ENCODE measurements around the gene HS3ST3B1.

HS3ST3B1 gene

GRCh38 chr17:14306596-14306995, 5.7 kb downstream of the HS3ST3B1 start:
- TF ChIP-seq NFIC (IDR thresholded peaks at IDR 0.05) (no peak), YY1 (IDR thresholded peaks at IDR 0.05; ENCODE audit: low read depth) (no peak), USF1 (IDR thresholded peaks at IDR 0.05) (no peak), TAF1 (IDR thresholded peaks at IDR 0.05; ENCODE audit: low read depth) (no peak)

DNA sequence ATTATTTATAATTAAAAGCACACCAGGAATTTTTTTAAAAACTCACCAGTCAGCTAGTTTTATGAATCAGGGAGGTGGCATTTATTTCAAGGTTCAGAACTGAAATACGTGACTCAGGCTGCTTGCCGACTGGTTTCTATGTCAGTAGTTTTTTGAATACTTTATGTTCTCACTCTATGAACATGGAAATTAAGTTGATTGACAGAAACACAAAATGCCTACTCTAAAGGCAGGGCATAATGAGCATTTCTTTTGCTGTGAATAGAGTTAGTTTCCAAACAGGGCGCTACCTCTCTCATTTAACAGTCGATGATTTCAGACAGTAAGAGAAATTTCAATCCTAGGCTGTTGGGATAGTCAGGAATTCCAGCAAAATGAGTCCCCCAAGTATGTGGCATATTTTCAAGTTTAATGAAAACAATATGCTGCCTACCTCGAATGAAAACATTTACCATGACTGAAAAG, 6.7 kb downstream of the HS3ST3B1 start:
- TF ChIP-seq FOXM1 (IDR thresholded peaks at IDR 0.05; ENCODE audit: borderline replicate concordance, low read depth) (no peak), RAD21 (IDR thresholded peaks at IDR 0.05; ENCODE audit: low read depth) (no peak), TCF12 (IDR thresholded peaks at IDR 0.05; ENCODE audit: low read depth) (no peak), YY1 (IDR thresholded peaks at IDR 0.05; ENCODE audit: low read depth) (no peak), EGR1 (IDR thresholded peaks at IDR 0.05) (no peak), NFIC (IDR thresholded peaks at IDR 0.05) (no peak), ZBTB7A (IDR thresholded peaks at IDR 0.05; ENCODE audit: low read depth) (no peak)
- TF ChIP-seq, protein P1, sequence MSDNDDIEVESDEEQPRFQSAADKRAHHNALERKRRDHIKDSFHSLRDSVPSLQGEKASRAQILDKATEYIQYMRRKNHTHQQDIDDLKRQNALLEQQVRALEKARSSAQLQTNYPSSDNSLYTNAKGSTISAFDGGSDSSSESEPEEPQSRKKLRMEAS (IDR thresholded peaks at IDR 0.05): no peak

- no peak for TF ChIP-seq YY1 (IDR thresholded peaks at IDR 0.05; ENCODE audit: low read depth)
- no peak for TF ChIP-seq TEAD4 (IDR thresholded peaks at IDR 0.05)
- TF ChIP-seq EGR1 (IDR thresholded peaks at IDR 0.05): no peak
- TF ChIP-seq ZBTB7A (IDR thresholded peaks at IDR 0.05; ENCODE audit: low read depth): no peak
- TF ChIP-seq TAF1 (IDR thresholded peaks at IDR 0.05; ENCODE audit: low read depth): no peak
- TF ChIP-seq TCF12 (IDR thresholded peaks at IDR 0.05; ENCODE audit: low read depth): no peak
- TF ChIP-seq USF1 (IDR thresholded peaks at IDR 0.05): no peak
- TF ChIP-seq CEBPB (IDR thresholded peaks at IDR 0.05): no peak
- no peak for TF ChIP-seq RAD21 (IDR thresholded peaks at IDR 0.05; ENCODE audit: low read depth)
- TF ChIP-seq REST (IDR thresholded peaks at IDR 0.05; ENCODE audit: low read depth): no peak
- TF ChIP-seq NFIC (IDR thresholded peaks at IDR 0.05): no peak
- TF ChIP-seq, protein P1 (IDR thresholded peaks at IDR 0.05): no peak
- TF ChIP-seq EP300 (IDR thresholded peaks at IDR 0.05; ENCODE audit: borderline replicate concordance): no peak
- no peak for TF ChIP-seq CREB1 (IDR thresholded peaks at IDR 0.05; ENCODE audit: low read depth)
Observed at GRCh38 chr17:14308636-14308964, 7.7 kb downstream of the HS3ST3B1 start.

DNA sequence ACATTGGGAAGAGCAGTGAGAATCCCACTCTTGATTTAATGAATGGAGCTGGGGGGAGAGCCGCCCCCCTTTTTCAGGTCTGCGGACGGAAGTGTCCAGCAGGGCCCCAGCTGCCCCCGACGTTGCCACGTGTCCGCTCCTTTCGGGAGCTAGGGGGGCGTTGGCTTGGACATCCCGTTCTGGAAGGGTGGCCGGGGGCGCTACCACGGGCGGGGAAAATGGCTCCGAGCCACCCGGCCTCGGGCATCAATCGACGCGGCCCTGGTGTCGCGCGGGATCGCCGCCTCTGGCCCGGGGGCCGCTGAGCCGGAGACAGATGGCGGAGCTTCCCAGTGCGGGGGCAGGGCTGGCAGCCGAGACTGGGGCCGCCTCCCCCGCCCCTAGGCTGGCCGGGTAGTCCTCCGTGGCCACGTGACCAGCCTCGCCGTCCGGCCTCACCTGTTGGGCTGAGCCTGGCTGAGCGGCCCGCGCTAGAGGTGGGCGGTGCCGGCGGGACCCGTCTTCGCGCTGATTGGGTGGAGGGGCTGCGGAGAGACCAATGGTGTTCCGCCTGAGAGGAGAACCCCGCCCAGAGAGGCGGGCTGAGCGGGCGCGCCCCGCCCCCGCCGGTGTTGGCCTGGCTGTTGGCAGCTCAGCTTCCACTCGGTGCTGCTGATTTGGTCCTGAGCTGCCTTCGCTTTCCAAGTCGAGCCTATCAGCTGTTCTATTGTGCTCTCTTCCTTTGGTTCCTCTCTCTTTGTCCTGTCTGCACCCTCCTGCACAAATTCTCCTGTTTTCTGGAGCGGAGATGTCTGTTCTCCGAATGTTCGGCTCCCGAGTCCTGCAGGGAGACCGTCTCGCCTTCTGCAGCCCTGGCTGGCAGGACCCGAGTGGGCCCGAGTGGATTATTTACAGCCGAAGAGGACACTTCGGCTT, 8.3 kb downstream of the HS3ST3B1 start:
- TF ChIP-seq NFIC (IDR thresholded peaks at IDR 0.05) (no peak), EP300 (IDR thresholded peaks at IDR 0.05; ENCODE audit: borderline replicate concordance) (no peak), USF1 (IDR thresholded peaks at IDR 0.05) (peak; percentile 91)
- TF ChIP-seq, protein P1 (IDR thresholded peaks at IDR 0.05): peak; percentile 87

- TF ChIP-seq EGR1 (IDR thresholded peaks at IDR 0.05) (no peak), CREB1 (IDR thresholded peaks at IDR 0.05; ENCODE audit: low read depth) (no peak), TEAD4 (IDR thresholded peaks at IDR 0.05) (no peak), TCF12 (IDR thresholded peaks at IDR 0.05; ENCODE audit: low read depth) (no peak), RAD21 (IDR thresholded peaks at IDR 0.05; ENCODE audit: low read depth) (no peak), CEBPB (IDR thresholded peaks at IDR 0.05) (no peak)
Observed at GRCh38 chr17:14310101-14310500, 9.2 kb downstream of the HS3ST3B1 start.

GRCh38 chr17:14310605-14311004, 9.7 kb downstream of the HS3ST3B1 start:
- no peak for TF ChIP-seq TEAD4 (IDR thresholded peaks at IDR 0.05)
- TF ChIP-seq FOXM1 (IDR thresholded peaks at IDR 0.05; ENCODE audit: borderline replicate concordance, low read depth): no peak
- TF ChIP-seq TAF1 (IDR thresholded peaks at IDR 0.05; ENCODE audit: low read depth): no peak
- no peak for TF ChIP-seq CREB1 (IDR thresholded peaks at IDR 0.05; ENCODE audit: low read depth)
- no peak for TF ChIP-seq NFIC (IDR thresholded peaks at IDR 0.05)
- TF ChIP-seq TCF12 (IDR thresholded peaks at IDR 0.05; ENCODE audit: low read depth): no peak
- TF ChIP-seq EGR1 (IDR thresholded peaks at IDR 0.05): no peak

DNA sequence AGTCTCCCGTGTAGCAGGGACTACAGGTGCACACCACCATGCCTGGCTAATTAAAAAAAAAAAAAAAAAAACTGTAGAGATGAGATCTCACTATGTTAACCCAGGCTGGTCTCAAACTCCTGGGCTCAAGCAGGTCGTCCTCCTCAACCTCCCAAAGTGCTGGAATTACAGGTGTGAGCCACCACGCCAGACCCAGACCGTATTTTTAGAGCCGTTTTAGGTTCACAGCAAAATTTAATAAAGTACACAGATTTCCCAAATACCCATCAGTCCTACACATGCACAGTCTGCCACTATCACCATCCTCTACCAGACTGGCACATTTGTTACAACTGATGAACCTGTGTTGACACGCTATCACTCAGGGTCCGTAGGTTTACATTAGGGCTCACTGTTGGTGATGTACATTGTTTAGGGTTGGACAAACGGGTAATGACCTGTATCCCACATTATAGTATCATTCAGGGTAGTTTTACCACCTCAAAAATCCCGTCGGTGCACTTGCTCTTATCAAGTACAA, 10.4 kb downstream of the HS3ST3B1 start:
- no peak for TF ChIP-seq REST (IDR thresholded peaks at IDR 0.05; ENCODE audit: low read depth)
- TF ChIP-seq YY1 (IDR thresholded peaks at IDR 0.05; ENCODE audit: low read depth): no peak
- TF ChIP-seq EGR1 (IDR thresholded peaks at IDR 0.05): no peak
- TF ChIP-seq TEAD4 (IDR thresholded peaks at IDR 0.05): no peak
- TF ChIP-seq TAF1 (IDR thresholded peaks at IDR 0.05; ENCODE audit: low read depth): no peak
- TF ChIP-seq EP300 (IDR thresholded peaks at IDR 0.05; ENCODE audit: borderline replicate concordance): no peak
- no peak for TF ChIP-seq CEBPB (IDR thresholded peaks at IDR 0.05)
- no peak for TF ChIP-seq ZBTB7A (IDR thresholded peaks at IDR 0.05; ENCODE audit: low read depth)
- no peak for TF ChIP-seq USF1 (IDR thresholded peaks at IDR 0.05)
- TF ChIP-seq, protein P1 (IDR thresholded peaks at IDR 0.05): no peak
- TF ChIP-seq TCF12 (IDR thresholded peaks at IDR 0.05; ENCODE audit: low read depth): no peak
- no peak for TF ChIP-seq RAD21 (IDR thresholded peaks at IDR 0.05; ENCODE audit: low read depth)
- no peak for TF ChIP-seq NFIC (IDR thresholded peaks at IDR 0.05)
- TF ChIP-seq FOXM1 (IDR thresholded peaks at IDR 0.05; ENCODE audit: borderline replicate concordance, low read depth): no peak
- no peak for TF ChIP-seq CREB1 (IDR thresholded peaks at IDR 0.05; ENCODE audit: low read depth)

Measured in Ishikawa (cell line).